WTC11 (cell line): ENCODE results near the gene ORC3. TPM values are rescaled to one million over a fixed set of nuclear protein-coding genes. Genes with fewer than 3 reads are reported as not detected.

Source experiments
- total RNA-seq: library from RNA; stranded (reverse); gene quantifications from 3 replicates; pipeline ENCODE4 v1.2.3, GENCODE V29; 2021

ORC3 gene
- total RNA-seq, 1 experiment from 2014 or later, result 50.7 TPM

Other genes with a start within 250 kb of the ORC3 start
- gene C6orf163, start 245.3 kb upstream of the ORC3 start, total RNA-seq, result 1.2 to 2.0 TPM (median 1.9 TPM) in 3 replicates
- gene CFAP206, start 182.2 kb upstream of the ORC3 start, total RNA-seq, result not detected in 3 replicates
- 6.4 to 10.5 TPM (median 9.3 TPM) in 3 replicates for gene SLC35A1, start 117.2 kb upstream of the ORC3 start, total RNA-seq
- 31.8 to 33.3 TPM (median 32.9 TPM) in 3 replicates for gene RARS2, start 148 bp upstream of the ORC3 start, total RNA-seq
- 81.4 to 90.2 TPM (median 88.6 TPM) in 3 replicates for gene AKIRIN2, start 112.1 kb downstream of the ORC3 start, total RNA-seq